HUES6 (cell line): ENCODE data around the gene LOC101059915.
"Not testable (repeated sequence)": the region's sequence is repeated elsewhere in the genome, so short reads cannot be mapped to it uniquely, and the experiment has no call there.

Experiments
- H3K27ac ChIP-seq: 2 replicates; pipeline ENCODE4 v1.7.0; 2013; ENCODE audit warnings: low read depth, mild to moderate bottlenecking, low read length, inconsistent platforms
- H3K27me3 ChIP-seq: 2 replicates; pipeline ENCODE4 v1.6.1; 2013; ENCODE audit warnings: low read length; ENCODE audit not compliant: control insufficient read depth, insufficient read depth
- H3K36me3 ChIP-seq: 2 replicates; pipeline ENCODE4 v1.6.1; 2013; ENCODE audit warnings: low read length; ENCODE audit not compliant: control insufficient read depth, insufficient read depth
- H3K4me1 ChIP-seq: 2 replicates; pipeline ENCODE4 v1.6.1; 2013; ENCODE audit warnings: low read length; ENCODE audit not compliant: control insufficient read depth, insufficient read depth
- H3K4me3 ChIP-seq: 2 replicates; pipeline ENCODE4 v1.5.1; 2013; ENCODE audit warnings: low read depth, low read length
- H3K9ac ChIP-seq: one replicate; pipeline ENCODE4 v1.6.1; 2013; ENCODE audit warnings: mild to moderate bottlenecking, low read length
- H3K9me3 ChIP-seq: 2 replicates; pipeline ENCODE4 v1.6.1; 2013; ENCODE audit warnings: low read depth, low read length; ENCODE audit not compliant: control insufficient read depth, insufficient read depth

The LOC101059915 gene

DNA sequence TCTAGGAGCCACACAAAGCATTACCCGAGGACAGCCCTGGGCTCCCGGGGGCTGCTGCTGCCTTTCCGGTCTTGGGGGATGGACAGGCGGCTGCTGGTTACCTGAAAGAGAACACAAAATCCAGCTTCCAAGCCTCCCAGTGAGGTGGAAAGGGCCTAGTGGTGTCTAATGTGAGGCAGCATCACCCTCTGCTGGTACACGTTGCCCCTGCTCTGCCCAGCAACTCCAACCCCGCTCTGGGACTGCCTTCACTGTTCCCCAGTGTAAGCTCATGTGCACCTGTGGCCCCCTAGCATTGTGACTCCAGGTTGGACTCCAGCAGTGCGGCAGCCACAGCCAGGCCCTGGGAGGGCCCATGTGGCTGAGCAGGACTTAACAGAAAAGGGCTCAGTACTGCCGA, 48.2 kb downstream of the LOC101059915 start:
- H3K9me3 ChIP-seq, H3K9ac ChIP-seq, H3K4me1 ChIP-seq, H3K36me3 ChIP-seq, H3K27me3 ChIP-seq, H3K4me3 ChIP-seq, H3K27ac ChIP-seq: not testable (repeated sequence)

DNA sequence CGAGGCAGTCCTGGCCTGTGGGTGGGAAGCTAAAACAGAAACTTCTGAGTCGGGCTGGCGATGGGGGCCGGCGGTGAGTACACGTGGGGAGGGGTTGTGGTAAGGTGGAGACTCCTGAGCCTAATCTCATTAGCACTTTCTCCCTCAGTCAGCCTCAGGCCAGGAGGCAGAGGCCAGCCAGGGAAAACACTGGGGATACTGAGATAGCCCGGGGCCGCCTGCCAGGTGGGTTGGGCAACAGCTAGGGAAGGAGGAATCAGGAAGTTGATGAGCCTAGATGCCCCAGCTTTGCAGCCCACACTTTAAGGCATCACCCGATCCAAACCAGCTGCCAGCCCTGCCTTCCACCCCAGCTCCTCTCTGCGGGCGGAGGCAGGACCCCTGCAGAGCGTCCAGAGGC, 49.0 kb downstream of the LOC101059915 start:
- H3K27ac ChIP-seq, H3K9ac ChIP-seq, H3K4me1 ChIP-seq, H3K9me3 ChIP-seq, H3K4me3 ChIP-seq, H3K36me3 ChIP-seq, H3K27me3 ChIP-seq: not testable (repeated sequence)

DNA sequence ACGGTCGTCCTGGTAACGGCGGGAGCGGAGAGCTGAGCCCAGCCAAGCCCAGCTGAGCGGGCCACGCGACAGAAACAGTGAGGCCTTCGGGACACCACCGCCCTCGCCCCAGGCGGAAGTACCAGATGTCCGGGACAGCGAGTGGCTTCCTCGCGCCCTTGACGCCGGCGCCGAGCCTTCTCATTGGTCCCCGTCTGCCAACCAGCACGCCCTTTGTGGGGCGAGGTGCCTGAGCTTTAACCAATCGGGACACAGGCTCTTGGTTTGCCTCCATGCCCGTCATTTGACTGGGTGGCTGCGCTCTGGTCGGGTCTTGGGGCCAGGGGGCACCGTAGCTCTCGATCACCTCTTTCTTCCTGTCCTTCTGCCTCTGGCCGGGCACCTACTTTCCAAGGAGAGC, 50.8 kb downstream of the LOC101059915 start, which contains the start of gene CXorf49:
Gene CXorf49 (minus strand): TSS at position 101 of the 400 bp plus-strand sequence. CDS start 134 bp downstream, outside the sequence.
- not testable (repeated sequence) for H3K4me1 ChIP-seq, H3K9ac ChIP-seq, H3K9me3 ChIP-seq, H3K27me3 ChIP-seq, H3K4me3 ChIP-seq, H3K36me3 ChIP-seq, H3K27ac ChIP-seq

DNA sequence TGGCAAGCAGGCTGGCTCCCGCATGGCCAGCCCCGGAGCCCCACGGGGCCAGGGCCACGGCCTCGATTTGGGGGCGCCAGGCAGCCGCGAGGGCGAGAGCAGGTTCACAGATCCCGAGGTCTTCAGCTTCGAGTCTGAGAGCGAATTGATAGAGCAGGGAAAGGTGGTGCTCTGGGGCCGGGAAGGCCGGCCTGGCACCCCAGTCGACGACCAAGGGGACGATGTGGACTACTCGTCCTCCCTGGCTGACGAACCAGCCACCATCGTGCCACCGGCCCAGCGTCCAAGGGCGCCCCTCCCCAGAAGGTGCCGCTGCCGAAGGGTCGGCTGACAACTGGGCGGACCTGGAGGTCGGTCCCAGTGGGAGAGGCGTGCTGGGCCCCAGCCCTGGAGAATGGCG, 51.8 kb downstream of the LOC101059915 start:
- H3K4me3 ChIP-seq, H3K9ac ChIP-seq, H3K36me3 ChIP-seq, H3K27me3 ChIP-seq, H3K9me3 ChIP-seq, H3K27ac ChIP-seq, H3K4me1 ChIP-seq: not testable (repeated sequence)

DNA sequence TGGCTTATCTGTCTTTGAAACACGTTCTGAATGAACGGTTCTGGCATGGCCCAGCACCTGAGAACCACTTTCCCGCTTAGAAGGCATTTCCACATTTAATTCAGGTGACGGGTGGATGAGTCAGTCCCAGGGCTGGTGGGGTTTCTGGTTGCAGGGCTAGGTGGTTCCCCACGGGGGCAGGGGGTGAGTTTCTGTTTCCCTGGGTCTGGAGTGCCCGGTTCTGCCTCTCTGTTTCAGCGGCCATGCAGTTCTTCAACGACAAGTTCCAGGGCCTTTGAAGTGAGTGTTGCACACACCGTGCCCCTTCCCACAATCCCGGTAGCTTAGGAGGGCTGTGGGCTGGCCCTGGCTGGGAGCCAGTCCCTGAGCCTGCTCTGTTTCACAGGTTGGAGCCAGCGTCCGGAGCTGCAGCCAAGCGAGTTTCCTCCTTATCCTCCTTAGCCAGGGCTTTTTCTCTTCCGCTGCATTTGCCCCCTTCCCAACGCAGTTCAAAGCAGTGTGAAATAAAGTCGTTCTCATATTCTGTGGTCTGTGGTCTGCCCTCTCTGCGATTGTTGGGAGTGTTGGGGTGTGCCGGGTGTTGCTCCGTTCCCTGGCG, 53.0 kb downstream of the LOC101059915 start:
- not testable (repeated sequence) for H3K9ac ChIP-seq, H3K4me3 ChIP-seq, H3K36me3 ChIP-seq, H3K9me3 ChIP-seq, H3K27ac ChIP-seq, H3K27me3 ChIP-seq, H3K4me1 ChIP-seq
